Esophagus squamous epithelium (tissue), 5 donors: ENCODE measurements around the gene LCAT. TPM values are rescaled to one million over a fixed set of nuclear protein-coding genes. Genes with fewer than 3 reads are reported as not detected.

Experiments used
- DNase-seq: peaks from one replicate; lab custom pipeline; 2025; lab: John Stamatoyannopoulos, UW
- H3K27ac ChIP-seq, 4 donors: fragments of 200-600 bp; sonication (generic); one replicate each; pipeline ENCODE4 v1.5.1; 2016 to 2019; ENCODE audit warnings: mild to moderate bottlenecking in 1 of 4
- H3K27me3 ChIP-seq, 4 donors: fragments of 200-600 bp; sonication (generic); 1 replicate in 3 of 4; 2 replicates in 1 of 4; pipeline versions ENCODE4 v1.5.1 to v1.6.0; 2017 to 2021; ENCODE audit warnings: antibody characterized with exemption in 1 of 4
- H3K36me3 ChIP-seq, 3 donors: fragments of 200-600 bp; sonication (generic); one replicate each; pipeline ENCODE4 v1.5.1; 2016 to 2019
- H3K4me1 ChIP-seq, 3 donors: fragments of 200-600 bp; sonication (generic); one replicate each; pipeline ENCODE4 v1.5.1; 2017 to 2019
- H3K4me3 ChIP-seq, 4 donors: fragments of 200-600 bp; sonication (generic); 1 replicate in 3 of 4; 2 replicates in 1 of 4; pipeline ENCODE4 v1.5.1; 2016 to 2019; ENCODE audit warnings: mild to moderate bottlenecking in 2 of 4, moderate library complexity in 1 of 4
- H3K9me3 ChIP-seq, 3 donors: fragments of 200-600 bp; sonication (generic); one replicate each; pipeline ENCODE4 v1.5.1; 2016 to 2019
- POLR2A ChIP-seq, 4 donors: fragments of 450-650 bp; IDR thresholded peaks; one replicate each; pipeline ENCODE4 v1.6.1; 2017; ENCODE audit warnings: antibody characterized with exemption in 4 of 4, mild to moderate bottlenecking in 4 of 4, moderate library complexity in 3 of 4
- WGBS, 2 donors: methylation state at CpG; one replicate each; pipeline ENCODE4 v1.1.5; 2018; 5-methylcytosine and 5-hydroxymethylcytosine counted together
- intact Hi-C: fragments of 100-400 bp; cut with DNase I; formaldehyde crosslinking; loops from one replicate; pipeline ENCODE4 v1.15.0; 2022
- total RNA-seq, 4 donors: library from RNA; depleted of rRNA; stranded (reverse); fragments of >200 nt; gene quantifications; one replicate each; pipeline ENCODE4 v1.1.0, GENCODE V29; 2016
- TF ChIP-seq, protein P1 (sequence below), 6 experiments: fragments of 450-650 bp in 4 of 6; fragments of 200-600 bp in 2 of 6; sonication (generic) in 2 of 6; IDR thresholded peaks; one replicate each; pipeline ENCODE4 v1.5.1; 2016 to 2019; ENCODE audit warnings: antibody characterized with exemption in 6 of 6, mild to moderate bottlenecking in 4 of 6, moderate library complexity in 4 of 6
- donor health status: DM: yes; HTN: yes; CAD: no.

The LCAT gene
- total RNA-seq, 4 donors from 2014 or later: 1.2 to 12.4 (median 3.8) TPM

DNA sequence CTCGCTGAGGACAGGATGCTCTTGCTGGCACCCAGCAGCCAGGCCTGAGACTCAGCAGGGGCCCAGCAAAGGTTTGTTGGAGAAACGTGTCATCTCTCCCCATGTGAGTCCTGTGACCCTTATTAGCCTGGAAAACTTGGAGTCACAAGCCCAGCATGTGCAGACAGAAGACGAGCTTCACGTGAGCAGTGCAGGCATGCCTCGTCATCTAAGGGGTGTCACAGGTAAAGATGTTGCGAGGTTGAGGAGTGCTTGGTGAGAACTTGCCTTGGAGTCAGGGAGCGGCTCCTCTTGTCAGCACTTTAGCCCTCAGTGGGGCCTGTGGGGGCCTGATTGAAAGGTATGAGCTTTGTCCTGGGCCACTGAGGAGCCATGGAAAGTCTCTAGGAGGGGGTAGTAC lies 10.1 kb downstream of the LCAT start:
- WGBS, 2 donors: 29 to 69% methylated on average over 5 to 6 of the region's 7 CpGs
- DNase-seq: no peak
- TF ChIP-seq POLR2A (IDR thresholded peaks at IDR 0.05): no peak
- TF ChIP-seq, protein P1, sequence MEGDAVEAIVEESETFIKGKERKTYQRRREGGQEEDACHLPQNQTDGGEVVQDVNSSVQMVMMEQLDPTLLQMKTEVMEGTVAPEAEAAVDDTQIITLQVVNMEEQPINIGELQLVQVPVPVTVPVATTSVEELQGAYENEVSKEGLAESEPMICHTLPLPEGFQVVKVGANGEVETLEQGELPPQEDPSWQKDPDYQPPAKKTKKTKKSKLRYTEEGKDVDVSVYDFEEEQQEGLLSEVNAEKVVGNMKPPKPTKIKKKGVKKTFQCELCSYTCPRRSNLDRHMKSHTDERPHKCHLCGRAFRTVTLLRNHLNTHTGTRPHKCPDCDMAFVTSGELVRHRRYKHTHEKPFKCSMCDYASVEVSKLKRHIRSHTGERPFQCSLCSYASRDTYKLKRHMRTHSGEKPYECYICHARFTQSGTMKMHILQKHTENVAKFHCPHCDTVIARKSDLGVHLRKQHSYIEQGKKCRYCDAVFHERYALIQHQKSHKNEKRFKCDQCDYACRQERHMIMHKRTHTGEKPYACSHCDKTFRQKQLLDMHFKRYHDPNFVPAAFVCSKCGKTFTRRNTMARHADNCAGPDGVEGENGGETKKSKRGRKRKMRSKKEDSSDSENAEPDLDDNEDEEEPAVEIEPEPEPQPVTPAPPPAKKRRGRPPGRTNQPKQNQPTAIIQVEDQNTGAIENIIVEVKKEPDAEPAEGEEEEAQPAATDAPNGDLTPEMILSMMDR (IDR thresholded peaks at IDR 0.05): no peak
- intact Hi-C loops: no loop called here
- Histone ChIP-seq H3K27me3 (no peaks in the 10 kb centered on the region), H3K27ac (no peak overlapping the region), H3K4me1 (peaks cover 15 to 32% (median 22%) of the 10 kb centered on the region in 3 donors), H3K4me3 (no peak overlapping the region), H3K36me3 (peaks cover 0 to 53% (median 4%) of the 10 kb centered on the region in 3 donors), H3K9me3 (no peaks in the 10 kb centered on the region)

DNA sequence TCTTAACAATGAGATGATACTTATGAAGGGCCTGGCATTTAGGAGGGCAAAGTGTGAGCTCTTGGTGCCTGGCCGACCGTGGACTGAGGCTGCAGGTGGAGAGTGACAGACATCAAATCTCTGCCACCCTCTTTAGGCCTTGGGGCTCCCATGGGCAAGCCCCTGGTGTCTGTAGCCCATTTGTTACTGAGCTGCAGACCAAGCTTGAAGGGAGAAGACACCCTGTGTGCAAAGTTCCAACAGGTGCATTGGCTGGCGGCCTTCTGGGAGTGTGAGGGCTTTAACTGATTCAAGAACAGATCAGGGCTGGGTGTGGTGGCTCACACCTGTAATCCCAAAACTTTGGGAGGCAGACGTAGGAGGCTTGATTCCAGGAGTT lies 11.5 kb downstream of the LCAT start:
- Histone ChIP-seq H3K4me1 (peaks cover 15 to 33% (median 19%) of the 10 kb centered on the region in 3 donors), H3K4me3 (no peak overlapping the region), H3K27me3 (no peaks in the 10 kb centered on the region), H3K36me3 (peaks cover 4 to 67% (median 12%) of the 10 kb centered on the region in 3 donors), H3K9me3 (no peaks in the 10 kb centered on the region), H3K27ac (no peak overlapping the region)
- WGBS, 2 donors: 70 to 100% methylated on average over 2 to 3 of the region's 4 CpGs
- intact Hi-C loops: no loop called here
- no peak for DNase-seq
- TF ChIP-seq, protein P1 (IDR thresholded peaks at IDR 0.05): no peak
- no peak for TF ChIP-seq POLR2A (IDR thresholded peaks at IDR 0.05)

DNA sequence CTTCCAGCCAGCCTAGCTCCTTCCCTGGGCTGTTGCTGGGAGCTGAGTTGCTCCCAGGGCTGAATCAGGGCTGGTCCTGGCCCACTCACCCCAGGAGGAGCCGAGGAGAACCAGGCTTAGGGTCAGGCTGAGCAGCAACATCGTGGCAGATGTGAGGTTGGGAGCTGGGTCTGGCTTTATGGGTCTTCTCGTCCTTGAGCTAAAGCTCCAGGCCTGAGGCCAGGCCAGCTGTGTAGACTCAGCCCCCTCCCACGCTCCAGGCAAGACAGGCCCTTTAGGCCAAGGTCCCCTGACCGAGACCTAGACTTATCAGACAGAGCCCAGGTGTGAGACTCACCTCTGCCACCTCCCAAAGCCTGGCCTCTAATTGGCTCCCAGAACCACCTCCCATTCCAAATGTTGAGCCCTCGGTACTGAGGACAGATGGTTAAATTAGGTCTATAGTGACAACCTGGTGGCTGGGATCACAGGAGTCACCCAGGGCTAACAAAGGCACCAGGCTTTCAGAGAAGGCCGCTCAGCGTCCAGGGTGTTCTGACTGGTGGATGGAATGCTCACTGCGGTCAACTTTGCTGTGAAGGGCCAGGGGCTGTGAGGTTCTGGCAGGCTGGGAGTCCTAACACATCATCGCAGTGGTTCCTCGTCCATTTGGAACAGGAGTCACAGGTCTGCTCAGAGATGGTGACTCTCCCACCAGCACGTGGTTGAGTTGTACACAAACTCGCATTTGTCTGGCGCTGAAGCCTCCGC lies 12.0 kb downstream of the LCAT start, which contains the start of gene CTRL:
CTRL (minus strand) TSS at position 151 of the 750 bp plus-strand sequence; CDS start at position 141, 10 bp downstream.
- H3K36me3 ChIP-seq: peaks cover 4 to 72% (median 15%) of the 10 kb centered on the region in 3 donors
- H3K4me1 ChIP-seq: peaks cover 11 to 28% (median 14%) of the 10 kb centered on the region in 3 donors
- no peak within 1 kb of the TSS for H3K27ac ChIP-seq
- intact Hi-C loops: no loop called here
- no peaks in the 10 kb centered on the region for H3K9me3 ChIP-seq
- DNase-seq: no peak
- H3K4me3 ChIP-seq: no peak within 1 kb of the TSS
- no peak for TF ChIP-seq POLR2A (IDR thresholded peaks at IDR 0.05)
- TF ChIP-seq, protein P1 (IDR thresholded peaks at IDR 0.05): no peak
- no peaks in the 10 kb centered on the region for H3K27me3 ChIP-seq
- WGBS, 2 donors: 77 to 80% methylated on average over 2 to 6 of the region's 15 CpGs

DNA sequence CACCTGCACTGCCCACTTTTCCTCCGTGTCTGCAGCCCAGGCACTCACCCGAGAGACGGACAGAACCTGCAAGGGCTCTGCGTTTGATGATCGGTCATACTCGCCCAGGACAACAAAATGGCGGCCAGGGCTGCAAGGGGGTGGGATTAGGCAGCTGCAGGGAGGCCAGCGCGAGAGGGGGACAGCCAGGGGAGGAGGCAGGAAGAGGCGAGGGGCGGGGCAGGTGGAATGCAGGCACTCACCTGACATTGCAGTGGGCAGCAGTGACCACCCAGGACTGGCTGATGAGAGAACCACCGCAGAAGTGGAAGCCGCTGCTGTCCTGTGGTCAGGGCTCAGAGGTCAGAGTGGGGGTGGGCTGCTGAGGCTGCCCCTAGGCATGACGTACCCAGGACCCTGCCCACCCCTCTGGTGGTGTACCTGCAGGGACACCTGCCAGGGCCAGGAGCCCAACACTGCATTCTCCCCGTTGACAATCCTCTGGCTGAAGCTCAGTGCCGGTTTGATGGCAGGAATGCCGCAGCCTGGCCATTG lies 13.2 kb downstream of the LCAT start:
- 83 to 87% methylated on average over 6 to 8 of the region's 17 CpGs for WGBS, 2 donors
- TF ChIP-seq, protein P1 (IDR thresholded peaks at IDR 0.05): no peak
- no peak for TF ChIP-seq POLR2A (IDR thresholded peaks at IDR 0.05)

DNA sequence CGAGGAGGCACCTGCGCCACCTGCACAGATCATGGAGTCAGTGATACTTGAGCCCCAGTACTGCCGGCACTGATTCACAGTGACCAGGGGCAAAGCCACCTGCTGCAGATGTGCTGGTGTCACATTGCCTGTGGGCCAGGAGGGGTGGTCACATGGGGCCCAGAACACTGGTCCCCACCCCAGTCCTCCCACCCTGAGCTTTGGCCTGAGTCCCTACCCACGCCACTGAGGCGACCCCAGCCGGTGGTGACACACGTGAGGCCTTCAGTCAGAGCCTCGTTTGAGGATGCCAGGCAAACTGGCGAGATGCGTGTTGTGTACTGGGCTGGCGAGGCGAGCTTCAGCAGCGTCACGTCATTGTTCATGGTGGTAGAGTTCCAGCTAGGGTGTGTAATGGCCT lies 13.7 kb downstream of the LCAT start:
- Histone ChIP-seq H3K27me3 (no peaks in the 10 kb centered on the region), H3K27ac (no peak overlapping the region), H3K4me1 (peaks cover 6 to 35% (median 14%) of the 10 kb centered on the region in 3 donors), H3K36me3 (peaks cover 4 to 78% (median 15%) of the 10 kb centered on the region in 3 donors), H3K9me3 (no peaks in the 10 kb centered on the region), H3K4me3 (no peak overlapping the region)
- no peak for DNase-seq
- WGBS, 2 donors: 89 to 91% methylated on average over 9 to 12 of the region's 14 CpGs
- intact Hi-C loops: no loop called here
- TF ChIP-seq POLR2A (IDR thresholded peaks at IDR 0.05): no peak
- TF ChIP-seq, protein P1 (IDR thresholded peaks at IDR 0.05): no peak

More for the DNA sequence above, 13.2 kb downstream of the LCAT start:
- peaks cover 4 to 78% (median 15%) of the 10 kb centered on the region in 3 donors for H3K36me3 ChIP-seq
- no peaks in the 10 kb centered on the region for H3K27me3 ChIP-seq
- DNase-seq: no peak
- H3K27ac ChIP-seq: no peak overlapping the region
- peaks cover 9 to 37% (median 17%) of the 10 kb centered on the region in 3 donors for H3K4me1 ChIP-seq
- no peaks in the 10 kb centered on the region for H3K9me3 ChIP-seq
- no peak overlapping the region for H3K4me3 ChIP-seq
- intact Hi-C loops: no loop called here
